ENCODE data around the gene ELK3. TPM values are rescaled to one million over a fixed set of nuclear protein-coding genes. Genes with fewer than 3 reads are reported as not detected.

The ELK3 gene
- total and polyA plus RNA-seq, 12 donors = 6.6 to 33.6 (median 18.7) TPM

GRCh38 chr12:96260231-96260630 is 66.1 kb downstream of the ELK3 start:
- Histone ChIP-seq H3K4me1 (replicated peaks in 1 of 2) (peaks cover 0 to 22% of the 10 kb centered on the region in 2 donors), H3K9me3 (replicated peaks in 1 of 3) (no peaks in the 10 kb centered on the region), H3K4me3 (no peak overlapping the region), H3K27ac (no peak overlapping the region), H3K36me3 (replicated peaks in 1 of 2) (peaks cover 0 to 4% of the 10 kb centered on the region in 2 donors), H3K27me3 (no peaks in the 10 kb centered on the region)
- intact Hi-C loops (cut with DNase I) = no loop called here
- TF ChIP-seq CTCF (IDR thresholded peaks at IDR 0.05) = no peak
- TF ChIP-seq POLR2A (IDR thresholded peaks at IDR 0.05) = no peak
- 91 to 96% (median 93%) methylated on average over 2 of the region's 2 CpGs for WGBS, 4 donors
- DNase-seq = no peak

DNA sequence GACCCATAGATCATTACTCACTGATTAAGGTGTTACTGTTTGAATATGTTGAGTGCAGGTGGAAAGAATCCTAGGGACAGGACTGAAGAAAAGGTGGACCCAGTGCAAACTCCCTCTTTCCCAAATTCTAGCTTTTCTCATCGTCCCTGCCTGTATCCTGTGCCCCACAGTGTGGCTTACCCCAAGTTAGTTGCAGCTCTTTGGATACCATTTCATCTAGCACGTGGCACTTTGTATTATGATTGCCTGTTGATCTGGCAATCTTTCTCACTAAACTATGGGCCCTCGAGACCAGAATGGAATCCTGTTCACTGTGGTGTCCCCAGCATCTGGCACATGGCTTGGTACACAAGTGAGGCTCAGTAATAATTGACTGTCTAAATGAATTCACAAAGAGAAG is 66.5 kb downstream of the ELK3 start:
- peaks cover 0 to 22% of the 10 kb centered on the region in 2 donors for H3K4me1 ChIP-seq (replicated peaks in 1 of 2)
- H3K9me3 ChIP-seq (replicated peaks in 1 of 3) = no peaks in the 10 kb centered on the region
- intact Hi-C loops (cut with DNase I) = no loop called here
- no peak for TF ChIP-seq CTCF (IDR thresholded peaks at IDR 0.05)
- TF ChIP-seq POLR2A (IDR thresholded peaks at IDR 0.05) = no peak
- peaks cover 0 to 4% of the 10 kb centered on the region in 2 donors for H3K36me3 ChIP-seq (replicated peaks in 1 of 2)
- no peaks in the 10 kb centered on the region for H3K27me3 ChIP-seq
- DNase-seq = no peak
- 92 to 98% (median 93%) methylated on average over 2 to 3 of the region's 3 CpGs for WGBS, 4 donors
- no peak overlapping the region for H3K4me3 ChIP-seq
- H3K27ac ChIP-seq = no peak overlapping the region

DNA sequence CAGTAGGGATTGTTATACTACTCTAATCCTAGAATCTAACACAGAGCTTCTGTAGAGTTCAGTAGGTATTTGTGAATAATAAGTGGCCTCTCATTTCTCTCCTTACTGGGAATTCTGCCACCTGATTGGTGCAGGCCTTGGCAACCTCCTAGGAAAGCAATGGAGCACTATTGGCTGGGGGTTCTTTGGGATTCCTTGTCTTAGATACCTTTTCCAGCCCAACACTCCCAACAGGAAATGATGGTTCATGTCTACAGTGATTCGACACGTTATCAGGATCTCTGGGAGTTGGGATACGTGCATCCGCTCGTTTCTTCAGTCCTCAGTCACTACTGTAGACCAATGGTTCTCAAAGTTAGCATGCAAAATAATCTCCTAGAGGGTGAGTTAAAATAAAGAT is 67.4 kb downstream of the ELK3 start:
- WGBS, 4 donors = 86 to 94% (median 93%) methylated on average over 5 of the region's 5 CpGs
- intact Hi-C loops (cut with DNase I) = no loop called here
- Histone ChIP-seq H3K27ac (no peak overlapping the region), H3K4me3 (no peak overlapping the region), H3K27me3 (no peaks in the 10 kb centered on the region), H3K4me1 (replicated peaks in 1 of 2) (peaks cover 0 to 22% of the 10 kb centered on the region in 2 donors), H3K36me3 (replicated peaks in 1 of 2) (peaks cover 0 to 4% of the 10 kb centered on the region in 2 donors), H3K9me3 (replicated peaks in 1 of 3) (no peaks in the 10 kb centered on the region)
- DNase-seq = no peak
- TF ChIP-seq POLR2A (IDR thresholded peaks at IDR 0.05) = no peak
- no peak for TF ChIP-seq CTCF (IDR thresholded peaks at IDR 0.05)

DNA sequence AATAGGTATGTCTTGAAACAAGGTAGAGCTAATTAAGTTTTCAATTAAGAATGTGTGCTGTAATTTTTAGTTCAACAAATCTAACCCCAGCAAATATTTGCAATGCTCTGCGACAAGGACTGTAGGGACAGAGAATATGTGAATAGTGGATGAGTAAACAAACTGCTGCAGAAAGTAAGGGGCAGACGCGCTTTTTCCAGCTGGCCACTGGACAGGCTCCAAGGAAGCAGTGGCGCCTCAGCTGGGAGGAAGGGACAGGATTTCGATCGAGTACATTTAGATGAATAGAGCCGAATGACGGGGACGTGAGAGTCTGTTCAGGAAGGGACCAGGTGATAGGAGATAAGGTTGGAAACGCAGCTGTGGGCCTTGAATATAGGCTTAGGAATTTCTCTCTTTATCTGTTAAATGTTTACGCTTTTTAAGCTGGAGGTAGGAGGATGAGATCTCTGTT is 69.3 kb downstream of the ELK3 start:
- 74 to 84% (median 77%) methylated on average over 11 of the region's 11 CpGs for WGBS, 4 donors
- H3K27me3 ChIP-seq = no peaks in the 10 kb centered on the region
- TF ChIP-seq POLR2A (IDR thresholded peaks at IDR 0.05) = no peak
- TF ChIP-seq CTCF (IDR thresholded peaks at IDR 0.05) = no peak
- H3K36me3 ChIP-seq (replicated peaks in 1 of 2) = peaks cover 0 to 4% of the 10 kb centered on the region in 2 donors
- H3K4me3 ChIP-seq = no peak overlapping the region
- H3K9me3 ChIP-seq (replicated peaks in 1 of 3) = no peaks in the 10 kb centered on the region
- peaks cover 0 to 9% of the 10 kb centered on the region in 2 donors for H3K4me1 ChIP-seq (replicated peaks in 1 of 2)
- DNase-seq = no peak
- no peak overlapping the region for H3K27ac ChIP-seq
- intact Hi-C loops (cut with DNase I) = no loop called here

All from adrenal gland (tissue), 12 donors.